22Rv1 (cell line): Measurements from ENCODE around the gene CHST2.

Experiments
- ZFX ChIP-seq: fragments of 450-650 bp; IDR thresholded peaks from 2 replicates; pipeline ENCODE4 v1.6.1; 2017; ENCODE audit warnings: antibody characterized with exemption, borderline replicate concordance
- TF ChIP-seq, protein P1 (sequence below): fragments of 450-650 bp; IDR thresholded peaks from 2 replicates; pipeline ENCODE4 v1.5.1; 2017; ENCODE audit warnings: mild to moderate bottlenecking

DNA sequence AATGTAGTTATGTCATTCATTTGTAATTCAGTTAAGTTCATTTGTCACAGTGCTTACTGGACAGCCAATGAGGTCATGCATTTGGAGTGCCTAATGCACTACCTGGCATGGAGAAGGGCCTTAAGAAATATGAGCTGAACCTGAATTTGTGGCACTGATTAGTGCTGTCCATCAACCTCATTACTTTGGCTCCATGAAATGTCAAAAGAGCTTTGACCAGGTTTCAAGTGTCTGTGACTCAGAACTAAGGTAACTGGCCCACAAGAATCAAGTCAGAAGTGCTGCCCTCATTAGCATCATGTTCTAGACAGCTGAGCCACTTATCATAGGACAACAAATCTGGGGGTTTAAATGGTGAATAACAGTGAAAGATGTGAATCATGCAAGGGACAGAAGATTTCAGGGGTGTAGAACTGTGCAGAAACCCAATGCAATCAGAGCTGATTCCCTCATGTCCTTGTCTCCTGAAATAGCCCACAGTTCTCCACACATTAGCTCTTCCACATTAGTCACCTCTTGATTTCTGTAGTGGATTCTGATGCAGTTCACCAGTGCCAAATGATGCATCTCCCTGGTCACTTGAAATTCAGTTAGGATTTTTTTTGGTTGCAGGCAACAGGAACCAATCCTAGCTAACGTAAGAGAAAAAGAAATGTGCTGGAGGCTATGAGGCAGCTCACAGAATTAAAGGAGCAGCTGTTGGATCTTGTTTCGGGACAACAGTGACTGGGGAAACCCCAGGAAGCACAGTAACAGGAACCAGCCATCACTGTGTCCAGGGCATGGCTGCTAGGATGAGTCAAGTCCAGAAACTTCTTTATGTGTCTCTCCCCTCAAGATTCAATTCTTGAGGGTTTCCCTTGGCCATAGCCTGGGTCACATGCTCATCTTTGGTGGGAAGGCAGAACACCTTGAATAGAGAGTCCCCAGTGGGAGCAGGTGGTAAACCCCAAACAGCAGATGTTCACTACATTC, 38.7 kb downstream of the CHST2 start:
- TF ChIP-seq, protein P1, sequence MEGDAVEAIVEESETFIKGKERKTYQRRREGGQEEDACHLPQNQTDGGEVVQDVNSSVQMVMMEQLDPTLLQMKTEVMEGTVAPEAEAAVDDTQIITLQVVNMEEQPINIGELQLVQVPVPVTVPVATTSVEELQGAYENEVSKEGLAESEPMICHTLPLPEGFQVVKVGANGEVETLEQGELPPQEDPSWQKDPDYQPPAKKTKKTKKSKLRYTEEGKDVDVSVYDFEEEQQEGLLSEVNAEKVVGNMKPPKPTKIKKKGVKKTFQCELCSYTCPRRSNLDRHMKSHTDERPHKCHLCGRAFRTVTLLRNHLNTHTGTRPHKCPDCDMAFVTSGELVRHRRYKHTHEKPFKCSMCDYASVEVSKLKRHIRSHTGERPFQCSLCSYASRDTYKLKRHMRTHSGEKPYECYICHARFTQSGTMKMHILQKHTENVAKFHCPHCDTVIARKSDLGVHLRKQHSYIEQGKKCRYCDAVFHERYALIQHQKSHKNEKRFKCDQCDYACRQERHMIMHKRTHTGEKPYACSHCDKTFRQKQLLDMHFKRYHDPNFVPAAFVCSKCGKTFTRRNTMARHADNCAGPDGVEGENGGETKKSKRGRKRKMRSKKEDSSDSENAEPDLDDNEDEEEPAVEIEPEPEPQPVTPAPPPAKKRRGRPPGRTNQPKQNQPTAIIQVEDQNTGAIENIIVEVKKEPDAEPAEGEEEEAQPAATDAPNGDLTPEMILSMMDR = no peak
- no peak for TF ChIP-seq ZFX
